Activated naive CD8-positive, alpha-beta T cell treated with anti-CD3 and anti-CD28 coated beads for 36 hours (primary cell): ENCODE data around the gene CD274. TPM values are rescaled to one million over a fixed set of nuclear protein-coding genes. Genes with fewer than 3 reads are reported as not detected.
"Not testable (repeated sequence)": the region's sequence is repeated elsewhere in the genome, so short reads cannot be mapped to it uniquely, and the experiment has no call there.

Experiments
- DNase-seq: peaks from one replicate; pipeline ENCODE4 v3.0.0; 2021
- H3K27ac Mint-ChIP-seq: one replicate; pipeline ENCODE4 v1.8.0; 2022; ENCODE audit warnings: mild to moderate bottlenecking, moderate library complexity, mixed read lengths
- H3K27me3 Mint-ChIP-seq: one replicate; pipeline ENCODE4 v1.8.0; 2022; ENCODE audit warnings: mild to moderate bottlenecking, mixed read lengths
- H3K36me3 Mint-ChIP-seq: one replicate; pipeline ENCODE4 v1.8.0; 2021; ENCODE audit warnings: mild to moderate bottlenecking, mixed read lengths
- H3K4me1 Mint-ChIP-seq: one replicate; pipeline ENCODE4 v1.8.0; 2021; ENCODE audit warnings: mixed read lengths
- H3K4me3 Mint-ChIP-seq: one replicate; pipeline ENCODE4 v1.8.0; 2022; ENCODE audit warnings: mild to moderate bottlenecking, moderate library complexity, mixed read lengths
- H3K9me3 Mint-ChIP-seq: one replicate; pipeline ENCODE4 v1.8.0; 2022; ENCODE audit warnings: mixed read lengths
- total RNA-seq, 2 experiments: library from RNA; stranded (reverse); gene quantifications; one replicate each; pipeline ENCODE4 v1.2.3, GENCODE V29; 2021

CD274 gene
- total RNA-seq, 2 experiments from 2014 or later, result 22.0 to 24.6 TPM

GRCh38 chr9:5493679-5494511 is 43.6 kb downstream of the CD274 start:
- no peak overlapping the region for H3K27ac Mint-ChIP-seq
- H3K27me3 Mint-ChIP-seq, result no peaks in the 10 kb centered on the region
- H3K4me3 Mint-ChIP-seq, result no peak overlapping the region
- no peak for DNase-seq
- H3K4me1 Mint-ChIP-seq, result peaks cover 11% of the 10 kb centered on the region
- peaks cover 1% of the 10 kb centered on the region for H3K9me3 Mint-ChIP-seq
- no peaks in the 10 kb centered on the region for H3K36me3 Mint-ChIP-seq

DNA sequence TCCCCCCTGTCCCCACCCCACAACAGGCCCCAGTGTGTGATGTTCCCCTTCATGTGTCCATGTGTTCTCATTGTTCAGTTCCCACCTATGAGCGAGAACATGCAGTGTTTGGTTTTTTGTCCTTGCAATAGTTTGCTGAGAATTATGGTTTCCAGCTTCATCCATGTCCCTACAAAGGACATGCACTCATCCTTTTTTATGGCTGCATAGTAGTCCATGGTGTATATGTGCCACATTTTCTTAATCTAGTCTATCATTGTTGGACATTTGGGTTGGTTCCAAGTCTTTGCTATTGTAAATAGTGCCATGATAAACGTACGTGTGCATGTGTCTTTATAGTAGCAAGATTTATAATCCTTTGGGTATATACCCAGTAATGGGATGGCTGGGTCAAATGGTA is 44.4 kb downstream of the CD274 start:
- not testable (repeated sequence) for H3K4me3 Mint-ChIP-seq, H3K36me3 Mint-ChIP-seq, H3K9me3 Mint-ChIP-seq, DNase-seq, H3K27ac Mint-ChIP-seq, H3K27me3 Mint-ChIP-seq
- peaks cover 13% of the 10 kb centered on the region for H3K4me1 Mint-ChIP-seq

- Mint-ChIP-seq H3K4me1 (peaks cover 8% of the 10 kb centered on the region), H3K27me3 (no peaks in the 10 kb centered on the region), H3K4me3 (no peak overlapping the region), H3K36me3 (no peaks in the 10 kb centered on the region), H3K9me3 (peaks cover 5% of the 10 kb centered on the region), H3K27ac (no peak overlapping the region)
- no peak for DNase-seq
Observed at GRCh38 chr9:5499157-5499556, 48.8 kb downstream of the CD274 start.

DNA sequence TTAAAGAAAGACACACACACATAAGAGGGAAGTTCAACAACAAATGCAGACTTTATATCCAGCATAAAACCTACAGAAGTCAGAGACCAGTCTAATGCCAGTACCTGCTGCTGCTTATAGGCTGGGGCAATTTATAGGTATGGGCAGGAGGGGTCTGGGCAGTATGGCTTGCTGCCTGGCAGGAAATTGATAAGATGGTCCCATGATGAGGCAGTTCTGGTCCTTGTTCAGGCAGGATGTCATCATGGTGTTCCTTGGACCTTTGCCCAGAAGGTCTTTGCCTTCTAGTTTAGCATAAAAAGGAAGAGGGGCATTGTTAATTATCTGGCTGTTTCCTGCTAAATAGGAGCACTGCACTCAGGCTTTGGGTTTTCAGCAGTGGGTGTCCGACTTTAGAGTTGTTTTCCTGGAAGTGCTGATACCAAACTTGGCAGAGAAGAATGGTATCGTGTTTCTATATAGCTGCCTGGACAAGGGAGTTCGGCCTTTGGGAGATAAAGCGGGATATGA is 49.6 kb downstream of the CD274 start:
- peaks cover 9% of the 10 kb centered on the region for H3K4me1 Mint-ChIP-seq
- H3K4me3 Mint-ChIP-seq, result no peak overlapping the region
- no peaks in the 10 kb centered on the region for H3K27me3 Mint-ChIP-seq
- H3K36me3 Mint-ChIP-seq, result no peaks in the 10 kb centered on the region
- H3K9me3 Mint-ChIP-seq, result peaks cover 11% of the 10 kb centered on the region
- no peak for DNase-seq
- no peak overlapping the region for H3K27ac Mint-ChIP-seq

DNA sequence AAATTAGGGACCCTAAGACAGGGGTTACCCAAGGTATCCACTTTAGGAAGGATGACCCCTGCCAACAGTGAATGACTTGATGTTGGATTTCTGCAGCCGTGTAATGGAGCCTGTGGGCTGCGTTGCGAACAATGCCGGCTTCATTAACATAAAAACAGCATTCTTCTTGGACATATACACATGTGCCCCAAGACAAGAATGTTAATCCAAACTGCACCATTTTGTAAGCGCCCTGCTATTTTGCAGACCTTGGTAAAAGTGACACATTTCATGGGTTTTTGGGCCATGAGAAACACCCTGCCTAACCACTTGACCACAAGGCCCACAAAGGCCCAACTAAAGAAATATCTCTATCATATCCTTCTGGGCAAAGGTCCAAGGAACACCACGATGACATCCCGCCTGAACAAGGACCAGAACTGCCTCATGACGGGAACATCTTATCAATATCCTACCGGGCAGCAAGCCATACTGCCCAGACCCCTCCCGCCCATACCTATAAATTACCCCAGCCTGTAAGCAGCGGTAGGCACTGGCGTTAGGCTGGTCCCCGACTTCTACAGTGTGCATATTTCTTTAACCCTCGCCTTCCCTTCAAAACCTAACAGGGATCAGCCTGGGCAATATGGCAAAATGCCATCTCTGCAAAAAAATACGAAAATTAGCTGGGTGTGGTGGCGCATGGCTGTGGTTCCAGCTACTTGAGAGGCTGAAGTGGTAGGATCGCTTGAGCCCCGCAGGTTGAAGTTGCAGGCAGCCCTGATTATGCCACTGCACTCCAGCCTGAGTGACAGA is 50.3 kb downstream of the CD274 start:
- no peak for DNase-seq
- peaks cover 14% of the 10 kb centered on the region for H3K4me1 Mint-ChIP-seq
- no peak overlapping the region for H3K4me3 Mint-ChIP-seq
- H3K27ac Mint-ChIP-seq, result no peak overlapping the region
- H3K36me3 Mint-ChIP-seq, result no peaks in the 10 kb centered on the region
- H3K27me3 Mint-ChIP-seq, result no peaks in the 10 kb centered on the region
- peaks cover 18% of the 10 kb centered on the region for H3K9me3 Mint-ChIP-seq

GRCh38 chr9:5502553-5502952 is 52.2 kb downstream of the CD274 start:
- Mint-ChIP-seq H3K27me3 (no peaks in the 10 kb centered on the region), H3K36me3 (no peaks in the 10 kb centered on the region), H3K4me3 (no peak overlapping the region), H3K4me1 (peaks cover 14% of the 10 kb centered on the region), H3K27ac (no peak overlapping the region), H3K9me3 (peaks cover 24% of the 10 kb centered on the region)
- no peak for DNase-seq

DNA sequence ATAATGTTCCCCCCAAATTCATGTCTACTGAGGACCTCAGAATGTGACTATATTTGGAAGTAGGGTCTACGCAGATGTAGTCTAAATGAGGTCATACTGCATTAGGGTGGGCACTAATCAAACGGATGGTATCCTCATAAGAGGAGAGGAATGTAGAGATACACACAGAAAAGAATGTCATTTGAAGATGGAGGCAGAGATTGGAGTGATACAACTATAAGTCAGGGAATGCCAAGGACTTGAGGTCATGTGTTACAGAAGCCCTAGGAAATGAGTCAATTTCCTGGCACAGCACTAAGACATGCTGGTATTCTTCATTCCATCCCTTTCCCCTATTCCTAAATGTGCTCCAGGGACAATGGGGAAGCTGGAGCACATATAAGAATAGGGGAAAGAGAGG is 59.2 kb downstream of the CD274 start:
- Mint-ChIP-seq H3K27me3 (no peaks in the 10 kb centered on the region), H3K4me1 (peaks cover 31% of the 10 kb centered on the region), H3K36me3 (peaks cover 1% of the 10 kb centered on the region), H3K9me3 (peaks cover 22% of the 10 kb centered on the region), H3K4me3 (no peak overlapping the region), H3K27ac (no peak overlapping the region)
- DNase-seq, result no peak

DNA sequence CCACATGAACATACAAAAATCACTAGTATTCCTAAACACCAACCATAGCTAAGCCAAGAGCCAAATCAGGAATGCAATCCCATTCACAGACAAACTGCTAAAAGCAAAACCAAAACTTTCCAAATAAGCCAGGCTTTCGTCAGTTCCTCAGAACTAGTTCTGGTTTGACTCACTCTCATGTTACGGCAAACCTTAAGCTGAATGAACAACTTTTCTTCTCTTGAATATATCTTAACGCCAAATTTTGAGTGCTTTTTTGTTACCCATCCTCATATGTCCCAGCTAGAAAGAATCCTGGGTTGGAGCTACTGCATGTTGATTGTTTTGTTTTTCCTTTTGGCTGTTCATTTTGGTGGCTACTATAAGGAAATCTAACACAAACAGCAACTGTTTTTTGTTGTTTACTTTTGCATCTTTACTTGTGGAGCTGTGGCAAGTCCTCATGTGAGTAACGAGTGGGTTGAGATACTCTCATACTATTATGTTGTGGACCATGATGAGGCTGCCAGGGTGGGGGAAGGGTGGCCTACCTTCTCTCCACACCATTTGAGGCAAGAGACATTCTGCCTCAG is 60.1 kb downstream of the CD274 start, which contains the start of gene PDCD1LG2:
PDCD1LG2 (plus strand) TSS at position 172 of the 572 bp plus-strand sequence. CDS start 12,016 bp downstream, outside the sequence.
- H3K4me3 Mint-ChIP-seq, result peak within 1 kb of the TSS; percentile 35
- peak; percentile 20 for DNase-seq
- H3K27me3 Mint-ChIP-seq, result no peaks in the 10 kb centered on the region
- peak within 1 kb of the TSS; percentile 78 for H3K27ac Mint-ChIP-seq
- peaks cover 13% of the 10 kb centered on the region for H3K9me3 Mint-ChIP-seq
- H3K36me3 Mint-ChIP-seq, result peaks cover 1% of the 10 kb centered on the region
- peaks cover 24% of the 10 kb centered on the region for H3K4me1 Mint-ChIP-seq

- H3K27ac Mint-ChIP-seq, result no peak overlapping the region
- H3K4me1 Mint-ChIP-seq, result peaks cover 24% of the 10 kb centered on the region
- H3K36me3 Mint-ChIP-seq, result peaks cover 1% of the 10 kb centered on the region
- H3K27me3 Mint-ChIP-seq, result no peaks in the 10 kb centered on the region
- no peak for DNase-seq
- H3K9me3 Mint-ChIP-seq, result peaks cover 11% of the 10 kb centered on the region
- no peak overlapping the region for H3K4me3 Mint-ChIP-seq
Observed at GRCh38 chr9:5510989-5511388, 60.6 kb downstream of the CD274 start.

DNA sequence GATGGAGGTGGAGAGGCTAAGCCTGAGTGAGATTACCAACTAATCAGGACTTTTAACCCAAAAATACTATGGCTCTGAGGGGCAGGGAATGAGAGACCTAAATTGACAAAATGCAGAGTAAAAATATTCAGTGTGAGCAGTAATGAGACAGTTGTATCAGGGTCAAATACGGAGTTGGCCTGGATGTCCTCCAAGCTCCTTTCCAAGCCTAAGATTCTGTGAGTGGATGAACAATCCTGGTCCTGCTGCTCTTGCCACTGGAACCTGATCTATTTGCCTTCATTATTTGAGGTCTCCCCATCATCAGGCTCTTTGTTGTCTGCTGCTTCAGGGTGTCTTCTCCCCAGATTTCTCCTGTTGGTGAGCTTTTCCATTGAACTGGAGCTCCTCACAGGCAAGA is 61.1 kb downstream of the CD274 start:
- H3K9me3 Mint-ChIP-seq, result peaks cover 9% of the 10 kb centered on the region
- peaks cover 1% of the 10 kb centered on the region for H3K36me3 Mint-ChIP-seq
- no peak overlapping the region for H3K4me3 Mint-ChIP-seq
- H3K27ac Mint-ChIP-seq, result no peak overlapping the region
- H3K4me1 Mint-ChIP-seq, result peaks cover 24% of the 10 kb centered on the region
- no peak for DNase-seq
- no peaks in the 10 kb centered on the region for H3K27me3 Mint-ChIP-seq

GRCh38 chr9:5511935-5512580 is 61.7 kb downstream of the CD274 start:
- H3K4me3 Mint-ChIP-seq, result no peak overlapping the region
- H3K27ac Mint-ChIP-seq, result no peak overlapping the region
- peaks cover 6% of the 10 kb centered on the region for H3K9me3 Mint-ChIP-seq
- peaks cover 24% of the 10 kb centered on the region for H3K4me1 Mint-ChIP-seq
- DNase-seq, result no peak
- H3K27me3 Mint-ChIP-seq, result no peaks in the 10 kb centered on the region
- H3K36me3 Mint-ChIP-seq, result peaks cover 1% of the 10 kb centered on the region

- Mint-ChIP-seq H3K27ac (no peak overlapping the region), H3K4me1 (peaks cover 28% of the 10 kb centered on the region), H3K9me3 (peaks cover 3% of the 10 kb centered on the region), H3K27me3 (no peaks in the 10 kb centered on the region), H3K36me3 (peaks cover under 1% of the 10 kb centered on the region), H3K4me3 (no peak overlapping the region)
- no peak for DNase-seq
Observed at GRCh38 chr9:5512658-5513452, 62.5 kb downstream of the CD274 start.

GRCh38 chr9:5513966-5514616 is 63.7 kb downstream of the CD274 start:
- Mint-ChIP-seq H3K27ac (no peak overlapping the region), H3K36me3 (no peaks in the 10 kb centered on the region), H3K9me3 (peaks cover 2% of the 10 kb centered on the region), H3K4me3 (no peak overlapping the region), H3K4me1 (peaks cover 35% of the 10 kb centered on the region), H3K27me3 (no peaks in the 10 kb centered on the region)
- no peak for DNase-seq
